ENCODE data around the gene LCN1. TPM values are rescaled to one million over a fixed set of nuclear protein-coding genes. Genes with fewer than 3 reads are reported as not detected.

Gene LCN1
- total and polyA plus RNA-seq, 2 of the 4 experiments (the other 2 are of a cell fraction): not detected

DNA sequence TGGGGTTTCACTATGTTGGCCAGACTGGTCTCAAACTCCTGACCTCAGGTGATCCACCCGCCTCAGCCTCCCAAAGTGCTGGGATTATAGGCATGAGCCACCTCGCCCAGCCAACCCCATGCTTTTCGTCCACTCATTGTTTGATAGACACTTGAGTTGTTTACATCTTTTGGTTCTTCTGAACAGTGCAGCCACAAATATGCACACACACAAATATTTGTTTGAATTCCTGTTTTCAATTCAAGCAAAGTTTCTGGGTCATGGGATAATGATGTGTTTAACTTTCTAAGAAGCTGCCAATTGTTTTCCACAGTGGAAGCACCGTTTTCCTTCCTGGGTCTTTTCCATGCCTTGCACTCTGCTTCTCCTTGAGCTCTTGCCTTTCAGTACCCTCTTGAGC, 33.5 kb downstream of the LCN1 start:
- no peak overlapping the region for H2AK9ac ChIP-seq (replicated peaks; ENCODE audit: low read depth, low read length, poor library complexity)
- no peaks in the 10 kb centered on the region for H3K36me3 ChIP-seq (ENCODE audit: control insufficient read depth, insufficient read depth, low read length)
- no peaks in the 10 kb centered on the region for H3K9me1 ChIP-seq (ENCODE audit: insufficient read depth, low read length)
- TF ChIP-seq RCOR1 (IDR thresholded peaks at IDR 0.05; ENCODE audit: insufficient replicate concordance, low read length) (no peak), BHLHE40 (IDR thresholded peaks at IDR 0.05; ENCODE audit: low read depth, low read length) (no peak), RFX5 (IDR thresholded peaks at IDR 0.05; ENCODE audit: low read depth, low read length) (no peak), CEBPB (IDR thresholded peaks at IDR 0.05; ENCODE audit: low read depth, low read length) (no peak), RAD21 (IDR thresholded peaks at IDR 0.05; ENCODE audit: low read length) (no peak), POLR2A (IDR thresholded peaks at IDR 0.05; ENCODE audit: low read depth, low read length) (no peak), MAFK (IDR thresholded peaks at IDR 0.05; ENCODE audit: low read depth, low read length) (no peak), SMC3 (IDR thresholded peaks at IDR 0.05; ENCODE audit: low read depth, low read length) (no peak), CHD1 (IDR thresholded peaks at IDR 0.05; ENCODE audit: low read depth, low read length) (no peak), MAZ (IDR thresholded peaks at IDR 0.05; ENCODE audit: borderline replicate concordance, low read depth, low read length) (no peak), NFE2L2 (IDR thresholded peaks at IDR 0.05; ENCODE audit: low read depth, low read length) (no peak)
- TF ChIP-seq, protein P1, sequence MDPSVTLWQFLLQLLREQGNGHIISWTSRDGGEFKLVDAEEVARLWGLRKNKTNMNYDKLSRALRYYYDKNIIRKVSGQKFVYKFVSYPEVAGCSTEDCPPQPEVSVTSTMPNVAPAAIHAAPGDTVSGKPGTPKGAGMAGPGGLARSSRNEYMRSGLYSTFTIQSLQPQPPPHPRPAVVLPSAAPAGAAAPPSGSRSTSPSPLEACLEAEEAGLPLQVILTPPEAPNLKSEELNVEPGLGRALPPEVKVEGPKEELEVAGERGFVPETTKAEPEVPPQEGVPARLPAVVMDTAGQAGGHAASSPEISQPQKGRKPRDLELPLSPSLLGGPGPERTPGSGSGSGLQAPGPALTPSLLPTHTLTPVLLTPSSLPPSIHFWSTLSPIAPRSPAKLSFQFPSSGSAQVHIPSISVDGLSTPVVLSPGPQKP (IDR thresholded peaks at IDR 0.05; ENCODE audit: borderline replicate concordance, low read depth, low read length): no peak
- TF ChIP-seq, protein P2, sequence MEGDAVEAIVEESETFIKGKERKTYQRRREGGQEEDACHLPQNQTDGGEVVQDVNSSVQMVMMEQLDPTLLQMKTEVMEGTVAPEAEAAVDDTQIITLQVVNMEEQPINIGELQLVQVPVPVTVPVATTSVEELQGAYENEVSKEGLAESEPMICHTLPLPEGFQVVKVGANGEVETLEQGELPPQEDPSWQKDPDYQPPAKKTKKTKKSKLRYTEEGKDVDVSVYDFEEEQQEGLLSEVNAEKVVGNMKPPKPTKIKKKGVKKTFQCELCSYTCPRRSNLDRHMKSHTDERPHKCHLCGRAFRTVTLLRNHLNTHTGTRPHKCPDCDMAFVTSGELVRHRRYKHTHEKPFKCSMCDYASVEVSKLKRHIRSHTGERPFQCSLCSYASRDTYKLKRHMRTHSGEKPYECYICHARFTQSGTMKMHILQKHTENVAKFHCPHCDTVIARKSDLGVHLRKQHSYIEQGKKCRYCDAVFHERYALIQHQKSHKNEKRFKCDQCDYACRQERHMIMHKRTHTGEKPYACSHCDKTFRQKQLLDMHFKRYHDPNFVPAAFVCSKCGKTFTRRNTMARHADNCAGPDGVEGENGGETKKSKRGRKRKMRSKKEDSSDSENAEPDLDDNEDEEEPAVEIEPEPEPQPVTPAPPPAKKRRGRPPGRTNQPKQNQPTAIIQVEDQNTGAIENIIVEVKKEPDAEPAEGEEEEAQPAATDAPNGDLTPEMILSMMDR (conservative IDR thresholded peaks at IDR 0.05; ENCODE audit: low read depth, low read length): no peak
- TF ChIP-seq, protein P3, sequence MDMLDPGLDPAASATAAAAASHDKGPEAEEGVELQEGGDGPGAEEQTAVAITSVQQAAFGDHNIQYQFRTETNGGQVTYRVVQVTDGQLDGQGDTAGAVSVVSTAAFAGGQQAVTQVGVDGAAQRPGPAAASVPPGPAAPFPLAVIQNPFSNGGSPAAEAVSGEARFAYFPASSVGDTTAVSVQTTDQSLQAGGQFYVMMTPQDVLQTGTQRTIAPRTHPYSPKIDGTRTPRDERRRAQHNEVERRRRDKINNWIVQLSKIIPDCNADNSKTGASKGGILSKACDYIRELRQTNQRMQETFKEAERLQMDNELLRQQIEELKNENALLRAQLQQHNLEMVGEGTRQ (IDR thresholded peaks at IDR 0.05; ENCODE audit: low read depth, low read length): no peak
- no peaks in the 10 kb centered on the region for H3K79me1 ChIP-seq (ENCODE audit: low read depth in 1 of 2, low read length in 2 of 2)
- H3K4me3 ChIP-seq (ENCODE audit: insufficient read depth, low read depth, low read length): no peak overlapping the region
- no peaks in the 10 kb centered on the region for H3K9me3 ChIP-seq (ENCODE audit: control insufficient read depth, insufficient read depth, low read length)
- no peaks in the 10 kb centered on the region for H3K4me1 ChIP-seq (ENCODE audit: control insufficient read depth, insufficient read depth, low read length)
- no peak overlapping the region for H3K27ac ChIP-seq (ENCODE audit: insufficient read depth, low read length)
- H3K23ac ChIP-seq (ENCODE audit: low read depth, low read length): no peak overlapping the region
- ChIA-PET POLR2A (ENCODE audit: unreplicated experiment) (no interaction called here), CTCF (no interaction called here)
- no peak overlapping the region for H3K14ac ChIP-seq (replicated peaks; ENCODE audit: low read depth, low read length)
- H2AK5ac ChIP-seq (ENCODE audit: low read depth, low read length): no peak overlapping the region
- dilution Hi-C loops (cut with HindIII; ENCODE audit: low sequenced_read_pairs, unreplicated experiment) (no loop called here), in situ Hi-C loops (cut with MboI; ENCODE audit: low sequenced_read_pairs) (no loop called here), intact Hi-C loops (cut with micrococcal nuclease) (no loop called here)
- no peak overlapping the region for H2AFZ ChIP-seq (replicated peaks; ENCODE audit: low read length, poor library complexity)
- no peak for DNase-seq
- WGBS, 2 experiments (ENCODE audit: extremely low coverage in 2 of 2, insufficient read length in 1 of 2): no CpG with 5 or more reads among the region's 4 CpGs
- H3K18ac ChIP-seq (ENCODE audit: low read depth, low read length): no peak overlapping the region
- H3K4ac ChIP-seq (ENCODE audit: low read depth, low read length): no peak overlapping the region
- no peak for ATAC-seq (ENCODE audit: low read depth)
- H4K91ac ChIP-seq (ENCODE audit: insufficient read depth, low read depth, low read length): no peak overlapping the region
- BruUV-seq (replicated peaks): no TSS peak
- H4K20me1 ChIP-seq (ENCODE audit: insufficient read depth, low read length): no peaks in the 10 kb centered on the region
- no peak overlapping the region for H4K8ac ChIP-seq (ENCODE audit: low read depth in 2 of 2, low read length in 2 of 2)
- no peak overlapping the region for H2BK120ac ChIP-seq (ENCODE audit: low read depth, low read length)
- no peaks in the 10 kb centered on the region; the same call in 1 of the 2 replicates for H3K27me3 ChIP-seq (ENCODE audit: control insufficient read depth, insufficient read depth, low read length)
- H2BK15ac ChIP-seq (ENCODE audit: low read depth, low read length): no peak overlapping the region
- H2BK20ac ChIP-seq (ENCODE audit: low read depth, low read length): no peak overlapping the region
- no peak overlapping the region for H4K5ac ChIP-seq (ENCODE audit: low read depth, low read length)
- H3K4me2 ChIP-seq (ENCODE audit: low read depth, low read length): no peak overlapping the region
- no peak overlapping the region for H3K56ac ChIP-seq (ENCODE audit: extremely low read depth, insufficient read depth, low read length)
- H2BK5ac ChIP-seq (ENCODE audit: low read depth, low read length, poor library complexity, severe bottlenecking): no peak overlapping the region
- H3K9ac ChIP-seq (ENCODE audit: low read depth, low read length): no peak overlapping the region

Data from IMR-90 (cell line).